OCI-LY3 (cell line): ENCODE measurements around the gene CAPZA2.

ENCODE experiments used
- EZH2phosphoT487 ChIP-seq: fragments of 200-600 bp; shearing (Covaris generic); IDR thresholded peaks from 2 replicates; pipeline ENCODE4 v1.6.1; 2018; ENCODE audit warnings: antibody characterized with exemption, mixed run types, low read depth
- TF ChIP-seq, protein P1 (sequence below): fragments of 200-600, 300-600 bp; sonication (generic); IDR thresholded peaks from 2 replicates; pipeline ENCODE4 v1.5.1; 2014; ENCODE audit warnings: antibody characterized with exemption, low read length, low read depth

DNA sequence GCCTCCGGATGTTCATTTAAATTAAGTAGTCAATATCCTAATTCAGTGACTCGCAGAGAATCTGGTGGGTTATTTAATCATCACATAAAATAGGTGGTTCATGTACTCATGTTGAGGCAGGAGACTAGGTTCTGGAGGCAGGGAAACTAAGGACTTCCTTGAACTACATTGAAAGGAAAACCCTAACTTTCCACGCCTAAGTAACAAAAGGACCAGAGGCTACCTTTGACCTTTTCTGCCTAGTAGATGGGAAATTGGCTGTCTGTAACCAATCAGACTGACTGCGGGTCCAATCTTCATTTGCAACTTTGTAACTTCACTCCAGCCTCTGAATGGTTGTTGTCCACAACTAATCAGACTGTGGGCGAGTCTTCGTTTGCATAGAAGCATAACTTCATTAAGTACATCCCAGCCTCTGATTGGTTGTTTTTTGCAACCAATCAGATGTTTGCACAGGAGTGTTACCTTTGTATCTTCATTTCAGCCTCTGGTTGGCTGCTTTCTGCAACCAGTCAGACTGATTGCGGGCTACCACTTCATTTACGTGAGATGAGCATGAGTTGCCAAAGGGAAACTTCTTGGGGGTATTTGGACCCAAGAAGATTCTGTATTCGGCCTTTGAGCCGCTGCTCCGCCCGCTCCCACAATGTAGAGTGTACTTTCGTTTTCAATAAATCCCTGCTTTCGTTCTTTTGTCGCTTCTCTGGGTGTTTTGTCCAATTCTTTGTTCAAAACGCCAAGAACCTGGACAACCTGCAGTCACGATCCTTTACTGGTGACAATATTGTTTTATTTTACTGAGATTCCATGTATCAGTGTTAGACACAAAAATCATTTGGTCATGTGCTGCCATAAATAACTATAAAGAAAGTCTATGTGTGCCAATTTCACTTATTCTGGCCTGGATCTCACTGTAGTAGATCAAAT is 89.2 kb downstream of the CAPZA2 start:
- TF ChIP-seq, protein P1, sequence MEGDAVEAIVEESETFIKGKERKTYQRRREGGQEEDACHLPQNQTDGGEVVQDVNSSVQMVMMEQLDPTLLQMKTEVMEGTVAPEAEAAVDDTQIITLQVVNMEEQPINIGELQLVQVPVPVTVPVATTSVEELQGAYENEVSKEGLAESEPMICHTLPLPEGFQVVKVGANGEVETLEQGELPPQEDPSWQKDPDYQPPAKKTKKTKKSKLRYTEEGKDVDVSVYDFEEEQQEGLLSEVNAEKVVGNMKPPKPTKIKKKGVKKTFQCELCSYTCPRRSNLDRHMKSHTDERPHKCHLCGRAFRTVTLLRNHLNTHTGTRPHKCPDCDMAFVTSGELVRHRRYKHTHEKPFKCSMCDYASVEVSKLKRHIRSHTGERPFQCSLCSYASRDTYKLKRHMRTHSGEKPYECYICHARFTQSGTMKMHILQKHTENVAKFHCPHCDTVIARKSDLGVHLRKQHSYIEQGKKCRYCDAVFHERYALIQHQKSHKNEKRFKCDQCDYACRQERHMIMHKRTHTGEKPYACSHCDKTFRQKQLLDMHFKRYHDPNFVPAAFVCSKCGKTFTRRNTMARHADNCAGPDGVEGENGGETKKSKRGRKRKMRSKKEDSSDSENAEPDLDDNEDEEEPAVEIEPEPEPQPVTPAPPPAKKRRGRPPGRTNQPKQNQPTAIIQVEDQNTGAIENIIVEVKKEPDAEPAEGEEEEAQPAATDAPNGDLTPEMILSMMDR = no peak
- no peak for TF ChIP-seq EZH2phosphoT487
